Liver (tissue), 9 donors: ENCODE data around the gene LMTK3. TPM values are rescaled to one million over a fixed set of nuclear protein-coding genes. Genes with fewer than 3 reads are reported as not detected.

Experiments used
- DNase-seq: peaks from one replicate; pipeline ENCODE4 v3.0.0-alpha.2; 2017; ENCODE audit warnings: low spot score
- H3K27ac ChIP-seq, 2 donors: one replicate each; pipeline ENCODE4 v1.7.0; 2013; ENCODE audit warnings: inconsistent platforms in 2 of 2, low read length in 2 of 2, control low read depth in 1 of 2, low read depth in 1 of 2, mild to moderate bottlenecking in 1 of 2
- H3K27me3 ChIP-seq, 4 donors: one replicate each; pipeline versions ENCODE4 v1.6.1 to v1.7.0; 2013; ENCODE audit warnings: low read length in 3 of 4, inconsistent platforms in 1 of 4, mild to moderate bottlenecking in 1 of 4, moderate library complexity in 1 of 4; ENCODE audit not compliant: control insufficient read depth in 4 of 4, insufficient read depth in 4 of 4
- H3K36me3 ChIP-seq, 4 donors: one replicate each; pipeline versions ENCODE4 v1.6.1 to v1.7.0; 2013; ENCODE audit warnings: low read length in 3 of 4, mild to moderate bottlenecking in 3 of 4, low read depth in 1 of 4, moderate library complexity in 1 of 4; ENCODE audit not compliant: control insufficient read depth in 4 of 4, insufficient read depth in 3 of 4
- H3K4me1 ChIP-seq, 4 donors: one replicate each; pipeline versions ENCODE4 v1.6.1 to v1.7.0; 2013; ENCODE audit warnings: low read length in 3 of 4, mild to moderate bottlenecking in 3 of 4, moderate library complexity in 1 of 4; ENCODE audit not compliant: control insufficient read depth in 4 of 4, insufficient read depth in 4 of 4
- H3K4me3 ChIP-seq, 3 donors: one replicate each; pipeline versions ENCODE4 v1.6.1 to v1.7.0; 2013; ENCODE audit warnings: low read length in 3 of 3, control low read depth in 1 of 3, low read depth in 1 of 3, mild to moderate bottlenecking in 1 of 3
- H3K9ac ChIP-seq, 2 donors: one replicate each; pipeline ENCODE4 v1.7.0; 2013; ENCODE audit warnings: low read length in 2 of 2, mild to moderate bottlenecking in 2 of 2, moderate library complexity in 2 of 2, control low read depth in 1 of 2, low read depth in 1 of 2
- H3K9me3 ChIP-seq, 4 donors: one replicate each; pipeline versions ENCODE4 v1.6.1 to v1.7.0; 2013; ENCODE audit warnings: low read length in 3 of 4; ENCODE audit not compliant: control insufficient read depth in 4 of 4
- FOXA2 ChIP-seq: IDR thresholded peaks from 2 replicates; pipeline ENCODE4 v1.6.1; 2016; ENCODE audit warnings: antibody characterized with exemption
- GABPA ChIP-seq, 2 donors: IDR thresholded peaks in 1 of 2; conservative IDR thresholded peaks in 1 of 2; 2 replicates each; pipeline ENCODE4 v1.6.1; 2016; ENCODE audit warnings: antibody characterized with exemption in 2 of 2, mild to moderate bottlenecking in 1 of 2, moderate library complexity in 1 of 2
- HNF4A ChIP-seq, 2 donors: conservative IDR thresholded peaks; 2 replicates each; pipeline ENCODE4 v1.6.1; 2016; ENCODE audit warnings: antibody characterized with exemption in 2 of 2, mild to moderate bottlenecking in 2 of 2
- HNF4G ChIP-seq: IDR thresholded peaks from 2 replicates; pipeline ENCODE4 v1.6.1; 2016; ENCODE audit warnings: antibody characterized with exemption
- NR2F2 ChIP-seq: IDR thresholded peaks from 2 replicates; pipeline ENCODE4 v1.6.1; 2016; ENCODE audit warnings: antibody characterized with exemption
- RAD21 ChIP-seq, 2 donors: IDR thresholded peaks; 2 replicates each; pipeline ENCODE4 v1.6.1; 2016; ENCODE audit warnings: antibody characterized with exemption in 2 of 2, mild to moderate bottlenecking in 2 of 2
- RXRA ChIP-seq, 2 donors: IDR thresholded peaks; 2 replicates each; pipeline ENCODE4 v1.6.1; 2017 to 2018; ENCODE audit warnings: antibody characterized with exemption in 2 of 2, mild to moderate bottlenecking in 1 of 2
- SP1 ChIP-seq: IDR thresholded peaks from 2 replicates; pipeline ENCODE4 v1.6.1; 2018; ENCODE audit warnings: antibody characterized with exemption, mild to moderate bottlenecking
- YY1 ChIP-seq: IDR thresholded peaks from 2 replicates; pipeline ENCODE4 v1.6.1; 2016; ENCODE audit warnings: antibody characterized with exemption, mild to moderate bottlenecking
- WGBS: extraction: QIAGEN DNeasy Blood & Tissue Kit; methylation state at CpG from one replicate; pipeline ENCODE4 v1.1.7; 2013; 5-methylcytosine and 5-hydroxymethylcytosine counted together
- polyA plus RNA-seq, 2 donors: library from polyadenylated mRNA; stranded (reverse) in 1 of 2; unstranded in 1 of 2; fragments of 200-250 nt in 1 of 2; fragments of >200 nt in 1 of 2; fragmentation: Nextera tagmentation in 1 of 2; extraction: Ambion mirVana in 1 of 2; gene quantifications; one replicate each; pipeline versions ENCODE4 v1.2.1 to v1.2.3, GENCODE V29; 2013 to 2015
- total RNA-seq, 2 donors: library from RNA; depleted of rRNA; stranded (reverse); fragments of >200 nt; gene quantifications; one replicate each; pipeline ENCODE4 v1.2.3, GENCODE V29; 2014
- TF ChIP-seq, protein P1 (sequence below): IDR thresholded peaks from 2 replicates; pipeline ENCODE4 v1.6.1; 2016; ENCODE audit warnings: antibody characterized with exemption
- TF ChIP-seq, protein P2 (sequence below): IDR thresholded peaks from 2 replicates; pipeline ENCODE4 v1.6.1; 2016; ENCODE audit warnings: antibody characterized with exemption
- TF ChIP-seq, protein P3 (sequence below): fragments of 150-350 bp; IDR thresholded peaks from 2 replicates; pipeline ENCODE4 v1.5.1; 2017; ENCODE audit warnings: improper control_type of control experiment, low read depth, low read length; ENCODE audit not compliant: missing input control
- TF ChIP-seq, protein P4 (sequence below): IDR thresholded peaks from 2 replicates; pipeline ENCODE4 v1.6.1; 2016; ENCODE audit warnings: antibody characterized with exemption, mild to moderate bottlenecking
- donor health status: healthy.
- donor health status: healthy.
- donor health status: healthy.
- donor health status: healthy.
- donor health status: healthy.

The LMTK3 gene
- total and polyA plus RNA-seq, 4 donors: 0.08 TPM; not detected in 2

DNA sequence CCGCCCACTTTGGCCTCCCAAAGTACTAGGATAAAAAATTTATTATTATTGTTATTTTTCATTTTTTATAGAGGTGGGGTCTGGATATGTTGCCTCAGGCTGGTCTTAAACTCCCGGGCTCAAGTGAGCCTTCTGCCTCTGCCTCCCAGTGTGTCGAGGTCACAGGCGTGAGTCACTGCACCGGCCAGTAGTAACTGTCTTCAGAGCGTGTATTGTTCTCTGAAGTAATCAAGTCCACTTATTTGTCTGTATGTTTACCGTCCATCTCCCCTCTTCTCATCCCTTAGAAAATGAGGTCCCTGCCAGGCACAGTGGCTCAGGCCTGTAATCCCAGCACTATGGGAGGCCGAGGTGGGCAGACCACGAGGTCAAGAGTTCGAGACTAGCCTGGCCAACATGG, 22.1 kb upstream of the LMTK3 start:
- no peaks in the 10 kb centered on the region for H3K36me3 ChIP-seq
- H3K9ac ChIP-seq: no peak overlapping the region
- no peak overlapping the region for H3K4me3 ChIP-seq
- TF ChIP-seq, protein P1, sequence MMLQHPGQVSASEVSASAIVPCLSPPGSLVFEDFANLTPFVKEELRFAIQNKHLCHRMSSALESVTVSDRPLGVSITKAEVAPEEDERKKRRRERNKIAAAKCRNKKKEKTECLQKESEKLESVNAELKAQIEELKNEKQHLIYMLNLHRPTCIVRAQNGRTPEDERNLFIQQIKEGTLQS: no peak
- TF ChIP-seq RXRA (IDR thresholded peaks at IDR 0.05): no peak
- no peak for TF ChIP-seq NR2F2
- no peak for TF ChIP-seq SP1
- TF ChIP-seq YY1: no peak
- TF ChIP-seq HNF4G: no peak
- TF ChIP-seq, protein P2, sequence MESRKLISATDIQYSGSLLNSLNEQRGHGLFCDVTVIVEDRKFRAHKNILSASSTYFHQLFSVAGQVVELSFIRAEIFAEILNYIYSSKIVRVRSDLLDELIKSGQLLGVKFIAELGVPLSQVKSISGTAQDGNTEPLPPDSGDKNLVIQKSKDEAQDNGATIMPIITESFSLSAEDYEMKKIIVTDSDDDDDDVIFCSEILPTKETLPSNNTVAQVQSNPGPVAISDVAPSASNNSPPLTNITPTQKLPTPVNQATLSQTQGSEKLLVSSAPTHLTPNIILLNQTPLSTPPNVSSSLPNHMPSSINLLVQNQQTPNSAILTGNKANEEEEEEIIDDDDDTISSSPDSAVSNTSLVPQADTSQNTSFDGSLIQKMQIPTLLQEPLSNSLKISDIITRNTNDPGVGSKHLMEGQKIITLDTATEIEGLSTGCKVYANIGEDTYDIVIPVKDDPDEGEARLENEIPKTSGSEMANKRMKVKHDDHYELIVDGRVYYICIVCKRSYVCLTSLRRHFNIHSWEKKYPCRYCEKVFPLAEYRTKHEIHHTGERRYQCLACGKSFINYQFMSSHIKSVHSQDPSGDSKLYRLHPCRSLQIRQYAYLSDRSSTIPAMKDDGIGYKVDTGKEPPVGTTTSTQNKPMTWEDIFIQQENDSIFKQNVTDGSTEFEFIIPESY: no peak
- no peak for TF ChIP-seq GABPA (IDR thresholded peaks at IDR 0.05 in 1 of 2, conservative IDR thresholded peaks at IDR 0.05 in 1 of 2)
- no peak for TF ChIP-seq FOXA2
- H3K4me1 ChIP-seq: no peaks in the 10 kb centered on the region
- WGBS: 82% methylated on average over 10 of the region's 10 CpGs
- peaks cover 3 to 6% (median 4%) of the 10 kb centered on the region in 4 donors for H3K9me3 ChIP-seq
- H3K27me3 ChIP-seq: no peaks in the 10 kb centered on the region
- DNase-seq: no peak
- no peak overlapping the region for H3K27ac ChIP-seq

DNA sequence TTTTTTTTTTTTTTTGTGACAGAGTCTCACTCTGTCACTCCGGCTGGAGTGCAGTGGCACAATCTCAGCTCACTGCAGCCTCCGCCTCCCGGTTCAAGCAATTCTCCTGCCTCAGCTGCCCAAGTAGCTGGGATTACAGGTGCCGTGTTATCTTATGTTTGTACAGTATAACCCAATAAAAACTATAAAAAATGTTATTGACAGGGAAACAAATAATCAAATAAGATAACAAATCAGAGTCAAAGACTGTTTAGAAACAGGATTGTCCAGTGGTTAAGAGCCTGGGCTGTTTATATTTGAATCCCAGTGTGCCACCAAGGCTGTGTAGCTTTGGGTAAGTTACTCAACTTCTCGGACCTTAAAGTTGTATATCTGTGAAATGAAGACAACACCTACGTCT, 19.1 kb upstream of the LMTK3 start:
- Histone ChIP-seq H3K27ac (no peak overlapping the region), H3K9me3 (peaks cover 3 to 11% (median 5%) of the 10 kb centered on the region in 4 donors), H3K4me1 (no peaks in the 10 kb centered on the region), H3K4me3 (no peak overlapping the region), H3K27me3 (no peaks in the 10 kb centered on the region), H3K9ac (no peak overlapping the region), H3K36me3 (no peaks in the 10 kb centered on the region)
- TF ChIP-seq HNF4A (conservative IDR thresholded peaks at IDR 0.05) (no peak), RAD21 (IDR thresholded peaks at IDR 0.05) (no peak), RXRA (IDR thresholded peaks at IDR 0.05) (no peak), GABPA (IDR thresholded peaks at IDR 0.05 in 1 of 2, conservative IDR thresholded peaks at IDR 0.05 in 1 of 2) (no peak), NR2F2 (no peak)
- TF ChIP-seq, protein P3, sequence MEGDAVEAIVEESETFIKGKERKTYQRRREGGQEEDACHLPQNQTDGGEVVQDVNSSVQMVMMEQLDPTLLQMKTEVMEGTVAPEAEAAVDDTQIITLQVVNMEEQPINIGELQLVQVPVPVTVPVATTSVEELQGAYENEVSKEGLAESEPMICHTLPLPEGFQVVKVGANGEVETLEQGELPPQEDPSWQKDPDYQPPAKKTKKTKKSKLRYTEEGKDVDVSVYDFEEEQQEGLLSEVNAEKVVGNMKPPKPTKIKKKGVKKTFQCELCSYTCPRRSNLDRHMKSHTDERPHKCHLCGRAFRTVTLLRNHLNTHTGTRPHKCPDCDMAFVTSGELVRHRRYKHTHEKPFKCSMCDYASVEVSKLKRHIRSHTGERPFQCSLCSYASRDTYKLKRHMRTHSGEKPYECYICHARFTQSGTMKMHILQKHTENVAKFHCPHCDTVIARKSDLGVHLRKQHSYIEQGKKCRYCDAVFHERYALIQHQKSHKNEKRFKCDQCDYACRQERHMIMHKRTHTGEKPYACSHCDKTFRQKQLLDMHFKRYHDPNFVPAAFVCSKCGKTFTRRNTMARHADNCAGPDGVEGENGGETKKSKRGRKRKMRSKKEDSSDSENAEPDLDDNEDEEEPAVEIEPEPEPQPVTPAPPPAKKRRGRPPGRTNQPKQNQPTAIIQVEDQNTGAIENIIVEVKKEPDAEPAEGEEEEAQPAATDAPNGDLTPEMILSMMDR: no peak
- TF ChIP-seq, protein P4, sequence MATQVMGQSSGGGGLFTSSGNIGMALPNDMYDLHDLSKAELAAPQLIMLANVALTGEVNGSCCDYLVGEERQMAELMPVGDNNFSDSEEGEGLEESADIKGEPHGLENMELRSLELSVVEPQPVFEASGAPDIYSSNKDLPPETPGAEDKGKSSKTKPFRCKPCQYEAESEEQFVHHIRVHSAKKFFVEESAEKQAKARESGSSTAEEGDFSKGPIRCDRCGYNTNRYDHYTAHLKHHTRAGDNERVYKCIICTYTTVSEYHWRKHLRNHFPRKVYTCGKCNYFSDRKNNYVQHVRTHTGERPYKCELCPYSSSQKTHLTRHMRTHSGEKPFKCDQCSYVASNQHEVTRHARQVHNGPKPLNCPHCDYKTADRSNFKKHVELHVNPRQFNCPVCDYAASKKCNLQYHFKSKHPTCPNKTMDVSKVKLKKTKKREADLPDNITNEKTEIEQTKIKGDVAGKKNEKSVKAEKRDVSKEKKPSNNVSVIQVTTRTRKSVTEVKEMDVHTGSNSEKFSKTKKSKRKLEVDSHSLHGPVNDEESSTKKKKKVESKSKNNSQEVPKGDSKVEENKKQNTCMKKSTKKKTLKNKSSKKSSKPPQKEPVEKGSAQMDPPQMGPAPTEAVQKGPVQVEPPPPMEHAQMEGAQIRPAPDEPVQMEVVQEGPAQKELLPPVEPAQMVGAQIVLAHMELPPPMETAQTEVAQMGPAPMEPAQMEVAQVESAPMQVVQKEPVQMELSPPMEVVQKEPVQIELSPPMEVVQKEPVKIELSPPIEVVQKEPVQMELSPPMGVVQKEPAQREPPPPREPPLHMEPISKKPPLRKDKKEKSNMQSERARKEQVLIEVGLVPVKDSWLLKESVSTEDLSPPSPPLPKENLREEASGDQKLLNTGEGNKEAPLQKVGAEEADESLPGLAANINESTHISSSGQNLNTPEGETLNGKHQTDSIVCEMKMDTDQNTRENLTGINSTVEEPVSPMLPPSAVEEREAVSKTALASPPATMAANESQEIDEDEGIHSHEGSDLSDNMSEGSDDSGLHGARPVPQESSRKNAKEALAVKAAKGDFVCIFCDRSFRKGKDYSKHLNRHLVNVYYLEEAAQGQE: no peak
- TF ChIP-seq, protein P2: no peak
- DNase-seq: no peak
- WGBS: 67% methylated on average over 6 of the region's 6 CpGs
